GM21529 (cell line): ENCODE results near the gene ATRX.
"Not testable (repeated sequence)": the region's sequence is repeated elsewhere in the genome, so short reads cannot be mapped to it uniquely, and the experiment has no call there.

ENCODE experiments used
- ATAC-seq: cut with Tn5 transposase; IDR thresholded peaks from one replicate; pipeline ENCODE4 v1.9.1; 2021; ENCODE audit not compliant: unreplicated experiment

ATRX gene

GRCh38 chrX:77510007-77510406 is 276.0 kb downstream of the ATRX start:
- ATAC-seq: no peak

GRCh38 chrX:77505227-77505626 is 280.8 kb downstream of the ATRX start:
- no peak for ATAC-seq

- ATAC-seq: no peak
These were observed 283.0 kb downstream of the ATRX start for GRCh38 chrX:77502951-77503525.

- not testable (repeated sequence) for ATAC-seq
These were observed 285.9 kb downstream of the ATRX start for GRCh38 chrX:77500164-77500563.

GRCh38 chrX:77493677-77494553 is 292.1 kb downstream of the ATRX start:
- ATAC-seq: no peak

- no peak for ATAC-seq
These were observed 302.0 kb downstream of the ATRX start for GRCh38 chrX:77484045-77484444.

GRCh38 chrX:77455437-77455836 is 330.6 kb downstream of the ATRX start:
- no peak for ATAC-seq
